Ectodermal cell (in vitro differentiated cells): Measurements from ENCODE around the gene SLAMF8. TPM values are rescaled to one million over a fixed set of nuclear protein-coding genes. Genes with fewer than 3 reads are reported as not detected.

Experiments
- H3K27ac ChIP-seq: 2 replicates; pipeline ENCODE4 v1.7.0; 2013; ENCODE audit warnings: mild to moderate bottlenecking, low read depth, low read length; ENCODE audit not compliant: insufficient read depth, poor library complexity, severe bottlenecking
- H3K27me3 ChIP-seq: 2 replicates; pipeline ENCODE4 v1.7.0; 2013; ENCODE audit warnings: mild to moderate bottlenecking, low read length; ENCODE audit not compliant: insufficient read depth, control insufficient read depth, poor library complexity, severe bottlenecking
- H3K36me3 ChIP-seq: one replicate; pipeline ENCODE4 v1.7.0; 2013; ENCODE audit warnings: low read length; ENCODE audit not compliant: control insufficient read depth, insufficient read depth
- H3K4me1 ChIP-seq: one replicate; pipeline ENCODE4 v1.7.0; 2013; ENCODE audit warnings: low read length; ENCODE audit not compliant: control insufficient read depth, insufficient read depth
- H3K4me3 ChIP-seq: 2 replicates; pipeline ENCODE4 v1.7.0; 2013; ENCODE audit warnings: low read depth, low read length, control low read depth; ENCODE audit not compliant: insufficient read depth
- H3K9me3 ChIP-seq: 2 replicates; pipeline ENCODE4 v1.7.0; 2013; ENCODE audit warnings: mild to moderate bottlenecking, low read length, moderate library complexity; ENCODE audit not compliant: control insufficient read depth
- WGBS, 2 experiments: methylation state at CpG; one replicate each; pipeline ENCODE4 v1.1.7; 2013; ENCODE audit warnings: missing lambda C conversion rate in 2 of 2; 5-methylcytosine and 5-hydroxymethylcytosine counted together
- polyA plus RNA-seq, 4 experiments: library from polyadenylated mRNA; stranded (reverse); fragments of 50-300 nt; gene quantifications; one replicate each; pipeline ENCODE4 v1.2.3, GENCODE V29; 2013

SLAMF8 gene
- not detected for polyA plus RNA-seq (2013, experiment 1 of 4)
- not detected for polyA plus RNA-seq (2013, experiment 2 of 4)
- polyA plus RNA-seq (2013, experiment 3 of 4): not detected
- polyA plus RNA-seq (2013, experiment 4 of 4): not detected

DNA sequence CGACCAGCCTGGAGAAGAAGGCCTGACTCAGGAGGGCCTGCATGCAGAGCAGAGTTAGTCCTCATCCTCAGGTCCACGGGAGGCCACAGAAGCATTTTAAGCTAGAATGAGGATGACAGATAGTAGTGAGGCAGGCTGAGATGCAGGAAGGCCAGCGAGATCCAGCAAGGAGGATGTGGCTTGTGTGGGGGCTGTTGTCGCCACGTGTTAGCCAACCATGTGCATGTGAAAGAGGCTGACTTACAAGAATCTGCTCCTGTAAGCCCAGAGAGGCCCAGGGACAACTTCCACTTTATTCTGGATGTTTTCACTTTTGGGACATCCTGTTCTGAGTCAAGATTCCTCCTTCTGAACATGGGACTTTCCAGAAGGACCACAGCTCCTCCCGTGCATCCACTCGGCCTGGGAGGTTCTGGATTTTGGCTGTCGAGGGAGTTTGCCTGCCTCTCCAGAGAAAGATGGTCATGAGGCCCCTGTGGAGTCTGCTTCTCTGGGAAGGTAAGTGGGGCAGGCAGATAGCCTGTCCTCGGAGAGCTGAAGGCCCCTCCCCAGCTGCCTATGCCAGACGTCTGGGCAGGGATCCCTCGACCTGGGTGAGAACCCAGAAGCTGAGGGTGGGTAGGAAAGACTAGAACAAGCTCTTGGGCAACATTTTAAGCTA is at the start of gene SLAMF8:
SLAMF8 (plus strand) TSS at position 433 of the 661 bp plus-strand sequence; CDS start at position 459, 26 bp downstream.
- H3K36me3 ChIP-seq: no peaks in the 10 kb centered on the region
- no peak within 1 kb of the TSS for H3K27ac ChIP-seq
- WGBS, 2 experiments: 90 to 91% methylated on average over 11 of the region's 11 CpGs
- H3K4me3 ChIP-seq: no peak within 1 kb of the TSS
- H3K4me1 ChIP-seq: peaks cover 10% of the 10 kb centered on the region
- H3K9me3 ChIP-seq: no peaks in the 10 kb centered on the region
- peaks cover 5% of the 10 kb centered on the region for H3K27me3 ChIP-seq

DNA sequence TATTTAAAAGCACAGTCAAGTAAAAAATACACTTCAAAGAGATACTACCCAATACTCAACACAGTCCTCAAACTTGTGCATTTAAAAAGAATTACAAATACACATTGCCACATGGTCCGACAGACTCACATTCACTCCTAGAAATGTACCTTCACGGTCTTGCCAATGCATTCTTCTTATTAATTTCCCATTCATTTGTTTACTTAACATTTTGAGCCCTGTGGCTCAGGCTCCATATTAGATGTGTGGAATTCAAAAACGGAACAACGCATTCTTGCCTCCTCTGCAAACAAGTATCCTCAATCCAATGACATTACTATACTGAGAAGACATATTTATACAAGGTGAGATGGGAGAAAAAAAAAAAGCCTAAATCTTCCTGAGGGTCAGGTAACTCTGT is 48.4 kb upstream of the SLAMF8 start:
- no peak overlapping the region for H3K27ac ChIP-seq
- no peaks in the 10 kb centered on the region for H3K27me3 ChIP-seq
- no peaks in the 10 kb centered on the region for H3K4me1 ChIP-seq
- H3K36me3 ChIP-seq: no peaks in the 10 kb centered on the region
- 92 to 96% methylated on average over 3 to 4 of the region's 4 CpGs for WGBS, 2 experiments
- no peak overlapping the region for H3K4me3 ChIP-seq
- no peaks in the 10 kb centered on the region for H3K9me3 ChIP-seq

DNA sequence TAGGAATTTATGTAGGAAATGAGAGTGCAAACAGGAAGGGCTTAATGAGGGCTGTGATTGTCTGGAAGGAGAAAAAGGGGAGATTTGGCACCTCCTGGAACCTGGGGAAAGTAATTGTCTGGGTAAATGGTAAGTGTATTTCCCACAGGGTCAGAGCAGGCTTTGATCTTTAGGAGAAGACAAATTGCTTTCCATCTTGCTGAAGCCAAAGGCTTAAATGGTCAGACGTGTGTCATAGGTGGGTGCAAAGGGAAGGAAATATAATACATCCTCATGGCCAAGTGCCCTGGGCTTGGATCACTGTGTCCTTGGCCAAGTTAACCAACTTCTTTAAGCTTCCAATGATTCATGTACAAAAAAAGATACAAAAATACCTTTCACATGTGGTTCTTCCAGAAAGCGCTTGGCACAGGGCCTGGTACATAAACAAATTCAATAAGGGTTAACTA is 47.2 kb upstream of the SLAMF8 start:
- WGBS, 2 experiments: 80 to 82% methylated on average over 1 to 2 of the region's 2 CpGs
- Histone ChIP-seq H3K36me3 (no peaks in the 10 kb centered on the region), H3K9me3 (no peaks in the 10 kb centered on the region), H3K4me3 (no peak overlapping the region), H3K4me1 (no peaks in the 10 kb centered on the region), H3K27ac (no peak overlapping the region), H3K27me3 (no peaks in the 10 kb centered on the region)

DNA sequence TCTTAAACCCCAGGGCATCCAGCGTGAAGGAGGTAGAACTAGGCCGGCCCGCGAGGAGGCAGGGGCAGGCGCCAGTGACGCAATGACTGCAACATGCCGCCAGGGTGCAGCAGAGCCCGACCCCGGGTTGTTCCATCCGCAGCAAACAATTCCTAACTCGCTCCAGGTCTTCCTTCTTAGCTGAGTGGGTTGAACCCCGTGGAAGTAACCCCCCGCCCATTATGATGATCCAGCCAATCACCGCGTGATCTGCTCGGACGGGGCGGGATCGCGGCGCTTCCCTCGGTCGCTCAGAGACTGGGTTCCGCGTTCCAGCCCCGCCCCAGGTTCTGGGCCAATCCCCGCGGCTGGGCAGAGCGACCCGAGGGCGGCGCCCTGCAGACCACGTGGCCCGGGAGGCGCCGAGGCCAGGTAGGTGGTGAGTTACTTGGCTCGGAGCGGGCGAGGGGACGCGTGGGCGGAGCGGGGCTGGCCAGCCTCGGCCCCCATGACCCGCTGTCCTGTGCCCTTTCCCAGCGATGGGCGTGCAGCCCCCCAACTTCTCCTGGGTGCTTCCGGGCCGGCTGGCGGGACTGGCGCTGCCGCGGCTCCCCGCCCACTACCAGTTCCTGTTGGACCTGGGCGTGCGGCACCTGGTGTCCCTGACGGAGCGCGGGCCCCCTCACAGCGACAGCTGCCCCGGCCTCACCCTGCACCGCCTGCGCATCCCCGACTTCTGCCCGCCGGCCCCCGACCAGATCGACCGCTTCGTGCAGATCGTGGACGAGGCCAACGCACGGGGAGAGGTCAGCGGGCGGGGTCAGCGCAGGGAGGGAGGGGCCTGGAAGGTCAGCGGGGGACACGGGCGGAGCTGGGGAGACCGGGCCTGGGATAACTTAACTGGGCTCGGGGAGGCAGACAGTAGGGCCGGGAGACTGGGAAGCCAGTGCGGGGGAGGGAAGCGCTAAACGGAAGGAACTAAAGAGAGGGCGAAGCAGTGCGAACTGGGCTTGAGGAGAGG is 45.8 kb upstream of the SLAMF8 start, which contains the start of gene DUSP23:
DUSP23 (plus strand) TSS at position 380 of the 1,000 bp plus-strand sequence; CDS start at position 519, 139 bp downstream.
- no peaks in the 10 kb centered on the region for H3K36me3 ChIP-seq
- 55 to 61% methylated on average over 88 of the region's 88 CpGs for WGBS, 2 experiments
- peak within 1 kb of the TSS; percentile 45 for H3K4me3 ChIP-seq
- no peaks in the 10 kb centered on the region for H3K27me3 ChIP-seq
- H3K27ac ChIP-seq: no peak within 1 kb of the TSS
- no peaks in the 10 kb centered on the region for H3K9me3 ChIP-seq
- H3K4me1 ChIP-seq: no peaks in the 10 kb centered on the region

DNA sequence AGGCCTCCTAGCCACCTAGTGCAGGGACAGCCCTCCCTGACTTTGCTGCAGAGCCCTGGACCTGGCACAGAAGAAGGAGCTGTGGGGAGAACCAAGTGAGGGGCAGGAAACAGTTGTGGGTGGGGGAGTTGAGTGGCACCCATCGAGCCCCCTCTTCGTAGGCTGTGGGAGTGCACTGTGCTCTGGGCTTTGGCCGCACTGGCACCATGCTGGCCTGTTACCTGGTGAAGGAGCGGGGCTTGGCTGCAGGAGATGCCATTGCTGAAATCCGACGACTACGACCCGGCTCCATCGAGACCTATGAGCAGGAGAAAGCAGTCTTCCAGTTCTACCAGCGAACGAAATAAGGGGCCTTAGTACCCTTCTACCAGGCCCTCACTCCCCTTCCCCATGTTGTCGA is 44.7 kb upstream of the SLAMF8 start:
- H3K9me3 ChIP-seq: no peaks in the 10 kb centered on the region
- no peak overlapping the region for H3K4me3 ChIP-seq
- no peaks in the 10 kb centered on the region for H3K4me1 ChIP-seq
- no peak overlapping the region for H3K27ac ChIP-seq
- no peaks in the 10 kb centered on the region for H3K36me3 ChIP-seq
- no peaks in the 10 kb centered on the region for H3K27me3 ChIP-seq
- WGBS, 2 experiments: 92 to 94% methylated on average over 12 of the region's 12 CpGs

DNA sequence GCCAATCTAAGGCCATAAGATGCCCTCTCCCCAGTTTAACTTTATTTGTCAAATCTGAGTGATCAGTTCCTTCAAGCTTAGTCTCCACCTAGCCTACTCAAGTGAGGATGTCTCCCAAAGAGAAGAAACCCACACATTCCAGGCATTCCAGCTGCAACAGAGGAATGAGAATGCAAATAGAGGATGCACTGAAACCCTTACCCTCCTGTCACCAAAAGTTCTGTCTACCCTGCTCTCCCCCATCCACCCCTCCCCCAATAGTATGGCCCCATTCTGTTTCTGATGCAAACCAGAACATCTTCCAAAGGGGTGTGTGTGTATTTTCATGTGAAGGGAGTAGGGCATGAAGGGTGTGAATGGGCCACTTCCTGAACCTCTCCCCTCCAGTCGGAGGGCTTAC is 42.9 kb upstream of the SLAMF8 start:
- no peak overlapping the region for H3K4me3 ChIP-seq
- no peak overlapping the region for H3K27ac ChIP-seq
- no peaks in the 10 kb centered on the region for H3K27me3 ChIP-seq
- H3K9me3 ChIP-seq: no peaks in the 10 kb centered on the region
- 67 to 75% methylated on average over 1 of the region's 1 CpG for WGBS, 2 experiments
- no peaks in the 10 kb centered on the region for H3K36me3 ChIP-seq
- H3K4me1 ChIP-seq: no peaks in the 10 kb centered on the region

DNA sequence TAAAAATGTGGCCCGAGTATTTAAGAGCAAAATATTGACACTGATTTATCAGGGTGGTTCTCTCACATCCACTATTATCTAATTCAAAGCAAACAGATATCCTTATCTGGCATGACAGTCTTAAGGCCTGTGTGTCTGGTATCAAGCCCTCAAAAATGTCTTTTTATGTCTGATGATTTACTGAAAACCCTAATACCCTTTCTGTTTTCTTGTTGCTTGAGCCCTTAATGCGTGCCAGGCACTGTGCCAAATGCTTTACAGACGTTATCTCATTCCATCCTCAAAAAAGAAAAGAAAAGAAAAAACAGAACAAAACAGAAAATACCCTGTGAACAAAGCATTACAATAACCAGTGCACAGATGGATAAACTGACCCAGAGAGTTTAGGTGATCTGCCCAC is 40.2 kb upstream of the SLAMF8 start:
- H3K4me1 ChIP-seq: no peaks in the 10 kb centered on the region
- H3K27me3 ChIP-seq: no peaks in the 10 kb centered on the region
- 93 to 100% methylated on average over 3 of the region's 3 CpGs for WGBS, 2 experiments
- no peaks in the 10 kb centered on the region for H3K9me3 ChIP-seq
- no peak overlapping the region for H3K27ac ChIP-seq
- no peak overlapping the region for H3K4me3 ChIP-seq
- H3K36me3 ChIP-seq: no peaks in the 10 kb centered on the region

DNA sequence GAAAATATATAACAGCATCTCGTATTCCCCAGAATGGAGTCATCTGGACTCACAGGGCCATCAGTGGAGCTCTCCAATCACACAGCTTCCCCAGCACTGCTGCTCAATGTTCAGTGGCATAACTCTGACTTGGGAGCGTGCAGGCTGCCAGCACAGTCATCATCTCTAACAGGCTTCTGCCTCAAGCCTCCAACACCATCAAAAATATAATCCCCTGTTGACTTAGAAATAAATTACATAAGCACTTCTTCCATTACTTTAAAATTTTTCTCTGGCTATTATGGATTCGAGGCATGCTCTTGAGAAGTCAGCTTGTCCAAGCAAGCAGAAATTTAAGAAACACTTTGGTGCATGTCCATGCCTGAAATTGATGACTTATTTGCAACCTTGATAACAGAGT is 39.7 kb upstream of the SLAMF8 start:
- no peaks in the 10 kb centered on the region for H3K4me1 ChIP-seq
- H3K27ac ChIP-seq: no peak overlapping the region
- no peaks in the 10 kb centered on the region for H3K36me3 ChIP-seq
- WGBS, 2 experiments: 91 to 95% methylated on average over 3 of the region's 3 CpGs
- no peaks in the 10 kb centered on the region for H3K9me3 ChIP-seq
- H3K4me3 ChIP-seq: no peak overlapping the region
- no peaks in the 10 kb centered on the region for H3K27me3 ChIP-seq

DNA sequence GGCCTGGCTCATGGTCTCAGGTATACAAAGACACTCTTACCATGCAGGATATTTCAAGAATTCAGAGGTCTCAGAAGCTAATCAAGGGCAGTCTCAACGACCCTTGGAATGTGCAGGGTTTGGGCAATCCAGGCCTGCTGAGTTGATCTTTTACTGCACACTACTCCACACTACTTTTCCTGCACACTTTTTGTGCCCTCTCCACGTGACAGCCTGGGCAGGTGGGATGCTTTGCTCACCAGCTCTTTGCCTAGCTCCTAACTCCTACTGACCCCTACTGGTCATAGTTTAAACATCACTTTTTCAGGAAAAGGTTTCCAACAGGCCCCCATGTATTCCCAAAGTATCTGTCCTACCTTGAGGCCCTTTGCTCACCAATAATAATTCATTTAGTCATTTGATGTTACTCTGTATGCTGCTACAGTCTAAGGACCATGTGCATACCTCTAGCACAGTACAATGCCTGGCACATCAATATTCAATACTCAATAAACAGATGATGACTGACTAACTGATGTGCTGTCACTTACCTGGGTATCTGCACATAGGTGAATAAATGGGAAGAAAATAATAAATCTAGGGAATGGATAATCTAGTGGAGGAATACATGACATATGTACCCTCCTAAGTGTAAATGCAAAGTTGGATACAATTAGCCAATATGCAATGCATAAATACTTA is 36.3 kb upstream of the SLAMF8 start:
- Histone ChIP-seq H3K36me3 (no peaks in the 10 kb centered on the region), H3K4me3 (no peak overlapping the region), H3K9me3 (no peaks in the 10 kb centered on the region), H3K4me1 (no peaks in the 10 kb centered on the region), H3K27ac (no peak overlapping the region), H3K27me3 (no peaks in the 10 kb centered on the region)
- 4 to 7% methylated on average over 2 of the region's 2 CpGs for WGBS, 2 experiments
